SH-SY5Y (cell line): ENCODE data around the gene ROBO2.

Experiments used
- GATA2 ChIP-seq: IDR thresholded peaks from 2 replicates; pipeline ENCODE4 v1.6.1; 2011; ENCODE audit warnings: mild to moderate bottlenecking, low read depth, low read length
- GATA3 ChIP-seq: IDR thresholded peaks from 2 replicates; pipeline ENCODE4 v1.6.1; 2011; ENCODE audit warnings: low read depth, mild to moderate bottlenecking, low read length, moderate library complexity

- no peak for TF ChIP-seq GATA3
- TF ChIP-seq GATA2, result no peak
Observed at GRCh38 chr3:77328690-77329089, 288.8 kb downstream of the ROBO2 start.
